ENCODE results near the gene ALKBH8.
"Not testable (repeated sequence)": the region's sequence is repeated elsewhere in the genome, so short reads cannot be mapped to it uniquely, and the experiment has no call there.

Gene ALKBH8

GRCh38 chr11:107579169-107579568 is 13.6 kb upstream of the ALKBH8 start:
- not testable (repeated sequence) for DNase-seq (ENCODE audit: low read depth in 2 of 3, low spot score in 1 of 3)

- no peak for DNase-seq (ENCODE audit: low read depth in 2 of 3, low spot score in 1 of 3)
Observed at GRCh38 chr11:107577346-107577711, 11.8 kb upstream of the ALKBH8 start.

GRCh38 chr11:107576497-107577345 is 11.2 kb upstream of the ALKBH8 start:
- peak in 2 of 3 donors; percentile 45 to 55 for DNase-seq (ENCODE audit: low read depth in 2 of 3, low spot score in 1 of 3)

GRCh38 chr11:107573438-107573837 is 7.9 kb upstream of the ALKBH8 start:
- DNase-seq (ENCODE audit: low read depth in 2 of 3, low spot score in 1 of 3) = no peak

- no peak for DNase-seq (ENCODE audit: low read depth in 2 of 3, low spot score in 1 of 3)
Observed at GRCh38 chr11:107570015-107570414, 4.5 kb upstream of the ALKBH8 start.

- no peak for DNase-seq (ENCODE audit: low read depth in 2 of 3, low spot score in 1 of 3)
Observed at GRCh38 chr11:107567739-107568335, 2.3 kb upstream of the ALKBH8 start.

GRCh38 chr11:107566569-107566968 is 1.0 kb upstream of the ALKBH8 start:
- DNase-seq (ENCODE audit: low read depth in 2 of 3, low spot score in 1 of 3) = no peak

GRCh38 chr11:107565955-107566501 is 493 bp upstream of the ALKBH8 start:
- not testable (repeated sequence) for DNase-seq (ENCODE audit: low read depth in 2 of 3, low spot score in 1 of 3)

- no peak for DNase-seq (ENCODE audit: low read depth in 2 of 3, low spot score in 1 of 3)
Observed at GRCh38 chr11:107564877-107565218, 687 bp downstream of the ALKBH8 start.

GRCh38 chr11:107563702-107564101 is 1.8 kb downstream of the ALKBH8 start:
- DNase-seq (ENCODE audit: low read depth in 2 of 3, low spot score in 1 of 3) = no peak

GRCh38 chr11:107562647-107563208 is 2.8 kb downstream of the ALKBH8 start:
- no peak for DNase-seq (ENCODE audit: low read depth in 2 of 3, low spot score in 1 of 3)

GRCh38 chr11:107561688-107562087 is 3.8 kb downstream of the ALKBH8 start:
- no peak for DNase-seq (ENCODE audit: low read depth in 2 of 3, low spot score in 1 of 3)

GRCh38 chr11:107550304-107550703 is 15.2 kb downstream of the ALKBH8 start:
- DNase-seq (ENCODE audit: low read depth in 2 of 3, low spot score in 1 of 3) = no peak

GRCh38 chr11:107549954-107550285 is 15.6 kb downstream of the ALKBH8 start:
- no peak for DNase-seq (ENCODE audit: low read depth in 2 of 3, low spot score in 1 of 3)

GRCh38 chr11:107549253-107549953 is 16.1 kb downstream of the ALKBH8 start:
- DNase-seq (ENCODE audit: low read depth in 2 of 3, low spot score in 1 of 3) = peak in 1 of 3 donors; percentile 27

- no peak for DNase-seq (ENCODE audit: low read depth in 2 of 3, low spot score in 1 of 3)
Observed at GRCh38 chr11:107547961-107548360, 17.6 kb downstream of the ALKBH8 start.

- no peak for DNase-seq (ENCODE audit: low read depth in 2 of 3, low spot score in 1 of 3)
Observed at GRCh38 chr11:107545101-107545514, 20.4 kb downstream of the ALKBH8 start.

GRCh38 chr11:107538821-107539220 is 26.7 kb downstream of the ALKBH8 start:
- DNase-seq (ENCODE audit: low read depth in 2 of 3, low spot score in 1 of 3) = no peak

- DNase-seq (ENCODE audit: low read depth in 2 of 3, low spot score in 1 of 3) = no peak
Observed at GRCh38 chr11:107538239-107538638, 27.3 kb downstream of the ALKBH8 start.

- not testable (repeated sequence) for DNase-seq (ENCODE audit: low read depth in 2 of 3, low spot score in 1 of 3)
Observed at GRCh38 chr11:107537155-107537554, 28.4 kb downstream of the ALKBH8 start.

GRCh38 chr11:107526197-107526596 is 39.3 kb downstream of the ALKBH8 start:
- no peak for DNase-seq (ENCODE audit: low read depth in 2 of 3, low spot score in 1 of 3)

GRCh38 chr11:107508858-107509244 is 56.7 kb downstream of the ALKBH8 start:
- DNase-seq (ENCODE audit: low read depth in 2 of 3, low spot score in 1 of 3) = no peak

Data from stimulated activated CD4-positive, alpha-beta T cell treated with anti-CD3 and anti-CD28 coated beads, Interleukin-12 subunit alpha, Interleukin-12 subunit beta, amount 100 ng/mL, for 48 hours (primary cell).